ENCODE measurements around the gene ETNK1.

GRCh38 chr12:22722779-22723178 lies 97.8 kb downstream of the ETNK1 start:
- TF ChIP-seq CTCF (IDR thresholded peaks at IDR 0.05) (no peak), POLR2A (IDR thresholded peaks at IDR 0.05) (no peak), POLR2AphosphoS5 (IDR thresholded peaks at IDR 0.05) (no peak), EP300 (IDR thresholded peaks at IDR 0.05) (no peak)

Data from gastroesophageal sphincter (tissue), 3 donors.